Stimulated activated CD4-positive, alpha-beta T cell treated with anti-CD3 and anti-CD28 coated beads, Interleukin-15, amount 100 ng/mL, for 1 hour (primary cell): ENCODE data around the gene IPO13.

Source experiments
- DNase-seq, 2 donors: peaks; one replicate each; pipeline ENCODE4 v3.0.0-alpha.2; 2020; ENCODE audit warnings: low read depth in 1 of 2, low spot score in 1 of 2

IPO13 gene

DNA sequence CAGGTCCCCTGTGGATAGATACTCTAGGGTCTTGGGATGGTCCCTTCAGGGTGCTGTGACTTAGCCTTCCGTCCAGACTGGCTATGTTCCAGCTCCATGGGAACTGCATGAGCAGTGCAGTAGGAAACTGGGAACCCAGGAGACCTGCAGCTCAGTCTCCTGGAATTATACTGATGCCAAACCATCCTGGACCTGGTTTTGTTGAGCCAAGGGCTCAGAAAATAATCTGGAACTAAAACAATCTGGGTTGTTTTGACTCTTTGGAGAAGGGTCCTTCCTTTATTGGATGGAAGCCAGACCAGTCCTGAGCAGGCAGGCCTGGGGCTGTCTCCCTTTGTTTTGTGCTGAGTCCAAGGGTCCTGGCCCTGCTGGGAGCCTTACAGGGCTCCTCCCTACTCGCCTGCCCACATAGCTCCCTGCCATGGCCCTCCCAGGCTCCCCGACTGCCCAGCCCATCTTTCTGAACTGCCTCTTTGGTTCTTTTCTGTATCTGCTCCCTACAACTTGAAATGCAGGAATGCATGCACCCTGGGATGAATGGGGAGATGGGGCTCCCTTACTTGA lies 1.2 kb downstream of the IPO13 start:
- no peak for DNase-seq

DNA sequence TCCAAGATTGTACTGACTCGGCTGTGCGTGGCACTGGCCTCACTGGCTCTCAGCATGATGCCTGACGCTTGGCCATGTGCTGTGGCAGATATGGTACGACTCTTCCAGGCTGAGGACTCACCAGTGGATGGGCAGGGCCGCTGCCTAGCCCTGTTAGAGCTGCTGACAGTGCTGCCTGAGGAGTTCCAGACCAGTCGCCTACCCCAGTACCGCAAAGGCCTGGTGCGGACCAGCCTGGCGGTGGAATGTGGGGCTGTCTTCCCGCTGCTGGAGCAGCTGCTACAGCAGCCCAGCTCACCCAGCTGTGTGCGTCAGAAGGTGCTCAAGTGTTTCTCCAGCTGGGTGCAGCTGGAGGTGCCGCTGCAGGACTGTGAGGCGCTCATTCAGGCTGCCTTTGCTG lies 2.9 kb downstream of the IPO13 start:
- no peak for DNase-seq

DNA sequence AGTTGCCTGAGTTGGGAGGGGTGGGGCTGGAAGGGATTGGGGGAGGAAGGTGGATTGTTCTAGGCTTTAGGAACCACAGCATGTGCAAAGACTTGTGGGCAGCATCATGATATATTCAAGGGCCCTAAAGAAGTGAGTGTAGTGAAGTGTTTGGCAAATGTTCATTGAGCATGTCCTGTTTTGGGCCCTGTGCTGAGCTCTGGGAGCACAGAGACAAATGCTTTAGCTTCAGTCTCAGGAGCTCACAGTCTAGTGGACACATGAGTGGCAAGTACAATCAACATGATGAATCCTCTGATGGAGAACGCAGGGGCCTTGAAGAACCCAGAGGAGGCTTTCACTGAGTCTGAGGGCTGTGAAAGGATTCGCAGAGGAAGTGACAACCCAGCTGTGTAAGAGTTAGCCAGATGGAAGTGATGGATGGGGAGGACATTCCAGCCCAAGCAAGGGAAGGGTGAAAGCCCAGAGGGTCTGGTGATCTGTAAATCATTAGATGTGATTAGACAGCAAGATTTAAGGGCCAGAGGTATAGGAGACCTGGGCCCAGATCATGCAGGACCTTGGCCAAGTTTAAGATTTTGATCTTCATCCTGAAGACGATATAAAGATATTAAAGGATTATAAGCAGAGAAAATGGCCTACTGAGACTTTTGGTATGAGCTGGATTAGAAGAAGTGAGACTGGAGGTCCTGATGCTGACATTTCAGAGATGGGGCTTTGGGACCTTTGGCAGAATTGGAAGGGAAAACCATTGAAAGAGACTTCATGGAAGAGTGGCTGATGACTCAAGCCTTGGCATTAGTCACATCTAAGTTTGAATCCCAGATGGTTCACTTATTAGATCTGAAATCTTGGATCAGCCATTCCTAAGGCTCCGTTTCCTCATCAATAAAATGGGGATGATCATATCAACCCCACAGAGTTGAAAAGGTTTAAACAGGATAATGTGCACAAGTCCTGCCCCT lies 4.6 kb downstream of the IPO13 start:
- DNase-seq = no peak

DNA sequence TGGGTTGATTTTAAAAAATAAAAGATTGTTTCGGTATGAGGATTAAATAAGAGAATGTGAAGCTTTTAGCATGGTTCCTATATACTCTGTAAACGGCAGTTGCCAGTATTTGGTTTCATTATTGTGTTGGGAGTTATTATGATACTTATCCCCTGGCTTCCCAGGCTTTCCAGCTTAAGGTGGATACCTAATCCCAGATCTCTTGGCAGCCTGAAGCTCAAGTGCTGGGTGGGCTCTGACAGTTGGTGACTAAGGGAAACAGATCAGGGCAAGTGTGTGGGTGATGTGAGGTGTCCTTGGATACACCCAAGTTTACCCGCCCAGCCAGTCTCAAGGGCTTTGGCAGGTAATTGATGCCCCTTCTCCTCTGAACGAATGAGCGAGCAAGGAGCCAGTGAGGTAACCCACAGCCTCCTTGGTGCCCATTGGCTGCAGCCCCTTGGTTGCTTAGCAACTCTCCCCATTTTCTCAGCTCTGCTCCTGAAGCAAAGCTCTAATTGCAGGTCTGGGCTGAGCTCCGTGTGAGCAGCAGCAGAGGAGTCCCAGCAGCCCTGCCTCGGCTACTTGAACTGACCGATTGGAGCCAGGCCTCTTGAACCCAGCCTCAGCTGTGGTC lies 6.1 kb downstream of the IPO13 start:
- DNase-seq = no peak

DNA sequence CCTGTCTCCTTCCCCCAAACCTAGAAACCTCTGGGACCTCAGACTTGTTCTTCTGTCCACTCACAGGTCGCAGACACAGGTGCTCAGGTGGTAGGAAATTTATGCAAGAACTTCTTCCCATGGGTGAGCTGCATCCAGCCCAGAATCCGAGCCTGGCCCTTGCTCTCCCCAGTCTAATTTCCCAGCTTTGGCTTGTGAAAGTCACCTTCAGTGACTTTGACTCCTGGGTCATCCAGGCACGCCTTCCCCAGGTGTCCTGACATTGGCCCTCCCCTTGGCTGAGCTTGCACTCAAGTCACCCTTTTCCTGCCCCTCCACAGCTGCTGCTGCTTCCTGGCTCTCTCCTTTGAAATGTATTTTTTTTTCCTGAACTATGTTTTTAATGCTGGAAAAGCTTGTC lies 6.6 kb downstream of the IPO13 start:
- no peak for DNase-seq

DNA sequence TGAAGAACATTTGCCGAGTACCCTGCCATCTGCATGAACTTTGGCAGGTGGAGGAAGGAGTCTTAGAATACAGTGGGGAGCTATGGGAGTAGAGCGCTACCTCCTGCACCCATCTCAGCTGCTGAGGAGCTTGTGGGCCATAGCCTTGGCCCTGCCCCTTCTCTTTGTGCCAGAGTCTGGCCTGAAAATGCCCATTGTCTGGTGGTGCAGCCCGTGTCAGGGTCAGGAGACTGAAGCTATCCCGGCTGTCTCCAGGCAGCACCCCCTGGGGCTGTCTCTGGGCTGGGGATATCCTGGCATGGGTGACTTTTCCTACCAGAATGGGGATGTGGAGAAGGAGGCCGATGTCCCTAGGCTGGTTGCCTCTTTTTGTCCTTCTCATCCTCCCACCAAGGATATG lies 7.3 kb downstream of the IPO13 start:
- DNase-seq = no peak

DNA sequence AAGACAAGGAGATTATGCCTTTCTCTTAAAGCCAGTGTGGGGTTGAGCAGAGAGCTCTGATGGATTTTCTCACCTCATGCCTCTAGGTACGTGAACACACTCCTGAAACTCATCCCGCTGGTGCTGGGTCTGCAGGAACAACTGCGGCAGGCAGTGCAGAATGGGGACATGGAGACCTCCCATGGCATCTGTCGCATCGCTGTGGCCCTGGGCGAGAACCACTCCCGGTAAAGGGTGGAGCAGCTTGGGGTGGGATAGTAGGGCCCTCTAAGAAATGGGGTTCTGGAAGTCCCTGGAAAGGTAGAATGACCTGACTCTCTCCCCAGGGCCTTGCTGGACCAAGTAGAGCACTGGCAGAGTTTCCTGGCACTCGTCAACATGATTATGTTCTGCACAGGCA lies 9.5 kb downstream of the IPO13 start:
- no peak for DNase-seq

DNA sequence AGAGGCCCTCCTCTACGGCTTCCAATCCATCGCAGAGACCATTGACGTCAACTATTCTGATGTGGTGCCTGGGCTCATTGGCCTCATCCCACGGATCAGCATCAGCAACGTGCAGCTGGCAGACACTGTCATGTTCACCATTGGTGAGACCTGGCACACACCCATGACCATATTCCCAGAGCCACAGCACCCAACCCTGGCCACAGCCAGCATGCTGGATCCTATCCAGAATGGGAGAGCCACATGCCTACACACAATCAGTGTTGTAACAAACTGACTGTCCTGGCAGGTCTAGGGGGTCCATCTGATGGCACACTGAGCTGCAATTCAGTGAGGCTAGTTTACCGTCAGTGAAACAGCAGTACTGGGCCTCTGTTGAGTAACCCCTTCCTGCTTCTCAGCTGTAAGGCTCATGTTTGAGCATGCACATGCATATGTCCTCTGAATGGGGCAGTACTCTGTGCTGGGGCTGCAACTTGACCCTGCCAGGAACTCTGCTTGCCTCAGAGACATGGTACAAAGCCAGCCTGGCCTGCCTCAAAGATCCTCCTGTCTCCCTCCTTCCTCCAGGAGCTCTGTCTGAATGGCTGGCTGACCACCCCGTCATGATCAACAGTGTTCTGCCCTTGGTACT lies 10.8 kb downstream of the IPO13 start:
- DNase-seq = no peak

DNA sequence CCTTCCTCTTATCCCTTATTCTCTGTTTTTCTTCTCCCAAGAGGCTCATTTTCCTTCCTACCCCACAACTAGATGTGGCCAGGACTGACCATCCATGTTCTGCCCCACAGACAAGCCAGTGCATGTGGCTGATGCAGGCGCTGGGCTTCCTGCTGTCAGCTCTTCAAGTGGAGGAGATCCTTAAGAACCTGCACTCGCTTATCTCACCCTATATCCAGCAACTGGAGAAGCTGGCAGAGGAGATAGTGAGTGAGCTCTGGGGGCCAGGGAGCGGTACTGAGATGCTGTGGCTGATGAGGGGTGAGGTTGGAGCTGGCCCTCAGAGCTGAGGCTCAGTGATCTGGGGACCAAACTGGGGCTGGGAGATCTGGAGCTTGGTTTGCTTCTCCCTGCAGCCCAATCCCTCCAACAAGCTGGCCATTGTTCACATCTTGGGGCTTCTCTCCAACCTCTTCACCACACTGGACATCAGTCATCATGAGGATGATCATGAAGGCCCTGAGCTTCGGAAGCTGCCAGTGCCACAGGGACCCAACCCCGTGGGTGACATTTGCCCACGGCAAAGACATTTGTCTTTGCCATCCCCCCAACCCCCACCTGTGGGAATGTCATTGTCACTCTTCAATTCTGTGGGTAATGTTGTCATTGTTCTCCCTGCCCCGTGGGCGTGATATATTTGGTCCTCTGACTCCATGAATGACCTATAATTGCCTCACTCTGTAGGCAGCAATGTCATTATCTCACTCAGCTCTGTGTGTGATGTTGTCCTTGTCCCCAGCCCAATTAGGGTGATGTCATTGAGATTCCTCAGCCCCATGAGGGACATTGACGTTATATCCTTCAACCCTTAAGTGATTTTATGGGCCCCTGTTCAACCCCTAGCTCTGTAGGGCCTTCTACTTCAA lies 11.9 kb downstream of the IPO13 start:
- DNase-seq = no peak

DNA sequence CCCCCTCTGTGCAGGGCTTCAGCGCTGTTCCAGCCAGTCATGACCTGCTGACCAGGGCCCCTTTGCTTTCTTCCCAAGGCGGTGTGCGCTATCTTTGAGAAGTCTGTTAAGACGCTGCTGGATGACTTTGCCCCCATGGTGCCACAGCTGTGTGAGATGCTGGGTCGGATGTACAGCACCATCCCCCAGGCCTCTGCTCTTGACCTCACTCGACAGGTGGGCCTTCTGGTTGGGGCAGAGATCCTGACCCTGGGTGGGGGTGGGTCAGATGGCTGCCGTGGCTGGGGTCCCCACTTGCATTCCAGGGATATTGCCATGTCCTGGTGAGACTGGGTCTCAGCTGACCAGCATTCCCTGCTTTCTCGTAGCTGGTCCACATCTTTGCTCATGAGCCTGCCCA lies 14.0 kb downstream of the IPO13 start:
- no peak for DNase-seq

DNA sequence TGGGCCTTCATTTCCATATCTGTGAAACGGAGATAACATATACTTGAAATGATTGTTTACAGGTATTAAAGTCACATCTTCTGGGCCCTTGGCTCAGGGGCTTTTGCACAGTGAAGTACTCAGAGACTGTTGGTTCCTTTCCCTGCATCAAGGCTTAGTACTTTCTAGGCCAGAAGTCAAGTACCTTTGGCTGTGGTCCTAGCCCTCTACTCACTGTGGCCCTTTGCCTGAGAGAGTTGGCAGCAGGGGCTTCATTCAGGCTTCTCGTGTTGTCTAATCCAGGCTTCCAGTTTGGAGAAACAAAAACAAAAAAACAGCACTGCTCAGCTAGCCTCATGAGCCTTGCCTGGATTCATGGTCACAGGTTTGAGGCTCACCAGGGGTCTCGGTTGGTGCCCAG lies 14.9 kb downstream of the IPO13 start:
- DNase-seq = no peak

DNA sequence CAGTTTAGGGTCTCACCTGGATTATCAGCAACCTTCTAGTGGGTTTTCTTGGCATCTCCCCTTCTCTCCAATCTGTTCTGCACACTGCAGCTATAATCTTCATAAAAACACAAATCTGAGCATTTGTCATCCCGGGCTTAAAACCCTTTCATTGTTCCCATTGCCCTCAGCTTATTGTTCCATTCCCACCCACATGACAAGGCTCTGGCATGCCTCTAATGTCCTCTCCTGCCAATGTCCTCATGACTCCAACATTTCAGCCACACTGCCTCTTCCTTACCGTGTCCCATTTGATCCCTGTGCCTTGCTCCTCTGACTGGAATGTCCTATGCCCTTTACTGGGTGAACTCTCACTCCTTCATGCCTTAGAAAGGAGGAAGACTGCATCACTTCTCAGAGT lies 15.6 kb downstream of the IPO13 start:
- no peak for DNase-seq

DNA sequence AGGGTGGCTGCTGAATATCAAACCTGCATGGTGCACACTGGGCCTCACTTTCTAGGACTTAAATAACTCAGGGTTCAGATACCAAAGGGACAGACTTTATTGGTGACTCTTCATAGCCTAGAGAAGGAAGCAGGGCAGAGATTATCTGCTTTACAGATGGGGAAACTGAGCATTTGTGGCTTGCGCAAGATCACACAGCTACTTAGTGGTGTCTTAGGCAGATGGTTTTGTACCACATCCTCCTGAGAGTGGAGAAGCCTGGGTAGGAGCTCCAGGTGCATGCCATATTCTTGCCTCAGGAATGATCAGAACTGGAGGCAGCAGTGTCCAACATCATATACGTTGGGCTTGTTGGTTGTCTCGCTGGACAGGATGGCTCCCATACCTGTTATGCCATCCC lies 16.3 kb downstream of the IPO13 start:
- no peak for DNase-seq

DNA sequence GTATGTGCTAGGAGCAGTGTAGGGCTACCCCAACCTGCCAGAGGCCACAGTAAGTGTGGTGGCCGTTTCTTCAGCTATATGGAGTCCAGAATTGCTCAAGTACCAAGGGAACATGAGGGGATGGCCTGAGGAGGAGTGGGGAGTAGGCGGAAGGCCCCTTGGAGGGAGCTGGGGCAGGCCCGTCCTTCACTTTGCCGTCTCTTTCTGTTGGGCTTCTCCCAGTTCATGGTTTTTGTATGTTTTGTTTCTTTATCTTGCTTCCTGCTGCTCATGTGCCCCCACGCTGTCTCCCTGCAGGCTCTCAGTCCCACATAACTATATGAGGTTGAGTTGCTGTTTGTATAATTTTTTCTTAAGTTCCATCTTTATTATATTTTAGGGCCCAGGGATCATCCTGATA lies 17.1 kb downstream of the IPO13 start:
- no peak for DNase-seq

DNA sequence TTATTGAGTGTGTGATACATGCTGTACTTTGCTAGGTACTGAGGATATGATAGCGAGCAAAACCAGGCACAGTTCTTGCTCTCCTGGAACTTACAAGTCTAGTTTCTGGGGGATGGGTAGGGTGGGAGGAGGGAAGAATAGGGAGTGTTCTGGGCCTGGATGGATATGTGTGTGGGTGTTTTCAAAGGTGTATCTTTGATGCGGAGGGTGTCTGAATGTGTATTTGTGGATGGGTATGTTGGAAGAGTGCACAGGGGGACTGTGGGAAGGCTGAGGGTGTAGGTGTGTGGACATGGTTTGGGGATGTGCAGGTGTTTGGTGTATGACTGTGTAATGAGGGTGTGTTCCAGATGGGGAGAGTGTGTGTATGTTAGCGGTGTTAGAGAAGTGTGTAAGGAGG lies 18.6 kb downstream of the IPO13 start:
- no peak for DNase-seq

DNA sequence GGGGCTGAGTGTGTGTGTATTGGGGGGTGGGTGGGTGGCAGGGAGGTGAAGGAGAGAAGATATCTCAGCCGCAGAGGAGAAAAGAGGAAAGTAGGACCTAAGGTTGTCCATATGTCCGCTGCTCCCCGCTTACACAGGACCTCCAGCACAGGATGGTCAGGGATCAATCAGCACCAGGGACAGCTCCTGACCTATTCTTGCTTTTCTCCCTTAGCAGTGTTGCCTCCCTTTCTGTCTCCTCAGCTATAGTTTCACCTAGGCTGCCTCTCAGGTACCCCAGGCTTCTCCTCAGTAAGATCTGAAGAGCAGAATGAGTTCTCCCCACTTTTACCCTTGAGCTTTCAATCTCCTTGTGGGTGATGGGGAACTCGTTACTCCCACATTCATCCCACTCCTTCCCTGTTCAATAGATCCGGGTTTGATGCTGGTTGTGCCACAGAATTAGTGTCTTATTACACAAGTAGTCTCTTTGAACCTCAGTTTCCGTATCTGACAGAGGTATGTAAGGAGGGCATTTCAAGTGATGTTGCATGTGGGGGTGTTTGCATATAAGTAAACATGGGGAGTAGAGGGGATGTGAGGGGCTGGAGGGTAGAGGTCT lies 21.7 kb downstream of the IPO13 start:
- no peak for DNase-seq

DNA sequence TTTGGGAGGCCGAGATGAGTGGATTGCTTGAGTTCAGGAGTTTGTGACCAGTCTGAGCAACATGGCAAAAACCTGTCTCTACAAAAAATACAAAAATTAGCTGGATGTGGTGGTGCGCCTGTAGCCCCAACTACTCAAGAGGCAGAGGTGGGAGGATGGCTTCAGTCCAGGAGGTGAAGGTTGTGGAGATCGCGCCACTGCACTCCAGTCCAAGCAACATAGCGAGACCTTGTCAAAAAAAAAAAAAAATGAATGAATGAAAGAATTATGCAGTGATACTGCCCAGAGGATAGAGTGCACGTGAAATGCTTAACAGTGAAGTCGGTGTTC lies 22.6 kb downstream of the IPO13 start:
- DNase-seq = no peak

DNA sequence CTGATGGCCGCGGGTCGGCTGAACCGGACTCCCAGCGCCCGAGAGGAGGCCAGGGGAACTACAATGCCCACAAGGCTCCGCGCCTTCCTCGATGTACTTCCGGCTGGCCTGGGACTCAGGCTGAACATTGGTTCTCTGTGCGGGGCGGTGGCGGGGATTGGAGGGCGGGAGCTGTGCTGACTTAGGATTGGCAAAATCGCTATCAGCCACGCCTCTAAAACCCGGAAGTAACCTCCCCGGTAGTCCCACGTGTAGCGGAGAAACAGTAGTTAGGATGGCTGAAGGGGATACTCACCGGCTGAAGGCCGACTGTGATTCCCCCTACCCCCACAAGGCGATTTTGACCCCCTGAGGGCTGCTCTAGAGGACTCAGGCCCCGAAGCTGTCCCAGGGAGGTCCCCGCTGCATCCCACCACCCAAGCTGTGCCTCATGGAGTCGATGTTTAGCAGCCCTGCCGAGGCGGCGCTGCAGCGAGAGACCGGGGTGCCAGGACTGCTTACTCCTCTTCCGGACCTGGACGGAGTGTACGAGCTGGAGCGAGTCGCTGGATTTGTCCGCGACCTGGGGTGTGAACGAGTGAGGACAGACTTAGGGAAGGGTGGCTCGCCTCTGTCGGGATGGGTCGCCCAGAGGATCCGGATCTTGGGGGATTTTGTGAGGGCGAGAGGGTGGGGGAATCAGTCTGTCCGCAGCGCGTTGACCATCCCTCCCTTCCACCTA lies 23.2 kb downstream of the IPO13 start, which contains the start of gene DPH2:
TSS of gene DPH2 (plus strand) at position 265 of the 721 bp plus-strand sequence. CDS start at position 431, 166 bp downstream.
- peak; percentile 85 to 89 for DNase-seq

DNA sequence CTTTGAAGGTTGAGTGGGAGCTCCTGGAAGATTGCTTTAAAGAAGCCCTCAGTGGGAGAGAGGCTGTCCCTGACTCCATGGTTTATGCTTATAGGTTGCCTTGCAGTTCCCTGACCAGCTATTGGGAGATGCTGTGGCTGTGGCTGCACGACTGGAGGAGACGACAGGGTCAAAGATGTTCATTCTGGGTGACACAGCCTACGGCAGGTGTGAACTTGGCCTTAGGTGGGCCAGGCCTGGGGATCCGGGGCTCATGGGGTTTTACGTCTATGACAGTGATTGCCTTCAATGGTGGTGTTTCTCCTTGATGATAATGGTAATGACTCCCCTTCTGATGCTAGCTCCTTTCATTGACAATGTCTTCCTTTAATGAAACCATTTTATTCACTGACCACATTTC lies 23.8 kb downstream of the IPO13 start:
- DNase-seq = no peak

DNA sequence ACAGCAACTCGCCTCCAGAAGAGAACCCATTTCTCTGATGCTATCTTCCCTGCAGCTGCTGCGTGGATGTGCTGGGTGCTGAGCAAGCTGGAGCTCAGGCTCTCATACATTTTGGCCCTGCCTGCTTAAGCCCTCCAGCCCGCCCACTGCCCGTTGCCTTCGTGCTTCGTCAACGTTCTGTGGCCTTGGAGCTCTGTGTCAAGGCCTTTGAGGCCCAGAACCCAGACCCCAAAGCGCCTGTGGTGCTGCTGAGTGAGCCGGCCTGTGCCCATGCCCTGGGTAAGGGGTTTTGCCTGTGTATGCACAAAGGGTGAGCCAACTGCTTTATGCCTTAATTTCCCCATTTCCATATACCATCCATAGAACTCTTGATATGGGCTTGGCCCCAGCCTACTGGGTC lies 24.2 kb downstream of the IPO13 start:
- no peak for DNase-seq
